Nephron progenitor cell (in vitro differentiated cells): ENCODE results near the gene HSPB6.
"Not testable (repeated sequence)": the region's sequence is repeated elsewhere in the genome, so short reads cannot be mapped to it uniquely, and the experiment has no call there.

Source experiments
- DNase-seq: peaks from one replicate; pipeline ENCODE4 v3.0.0; 2021
- H3K27ac Mint-ChIP-seq: 2 replicates; pipeline ENCODE4 v1.8.0; 2021; ENCODE audit warnings: mild to moderate bottlenecking, moderate library complexity, mixed read lengths
- H3K27me3 Mint-ChIP-seq: 2 replicates; pipeline ENCODE4 v1.8.0; 2021; ENCODE audit warnings: mild to moderate bottlenecking, low read depth, mixed read lengths; ENCODE audit not compliant: poor library complexity
- H3K36me3 Mint-ChIP-seq: 2 replicates; pipeline ENCODE4 v1.8.0; 2021; ENCODE audit warnings: low read depth, mixed read lengths
- H3K4me1 Mint-ChIP-seq: 2 replicates; pipeline ENCODE4 v1.8.0; 2021; ENCODE audit warnings: mixed read lengths
- H3K4me3 Mint-ChIP-seq: 2 replicates; pipeline ENCODE4 v1.8.0; 2021; ENCODE audit warnings: mild to moderate bottlenecking, moderate library complexity, mixed read lengths
- H3K9me3 Mint-ChIP-seq: 2 replicates; pipeline ENCODE4 v1.8.0; 2021; ENCODE audit warnings: mild to moderate bottlenecking, moderate library complexity, mixed read lengths
- TF ChIP-seq, protein P1 (sequence below): fragments of 200-600 bp; sonication (generic); IDR thresholded peaks from 2 replicates; pipeline ENCODE4 v1.5.0; 2021; ENCODE audit warnings: antibody characterized with exemption

Gene HSPB6

DNA sequence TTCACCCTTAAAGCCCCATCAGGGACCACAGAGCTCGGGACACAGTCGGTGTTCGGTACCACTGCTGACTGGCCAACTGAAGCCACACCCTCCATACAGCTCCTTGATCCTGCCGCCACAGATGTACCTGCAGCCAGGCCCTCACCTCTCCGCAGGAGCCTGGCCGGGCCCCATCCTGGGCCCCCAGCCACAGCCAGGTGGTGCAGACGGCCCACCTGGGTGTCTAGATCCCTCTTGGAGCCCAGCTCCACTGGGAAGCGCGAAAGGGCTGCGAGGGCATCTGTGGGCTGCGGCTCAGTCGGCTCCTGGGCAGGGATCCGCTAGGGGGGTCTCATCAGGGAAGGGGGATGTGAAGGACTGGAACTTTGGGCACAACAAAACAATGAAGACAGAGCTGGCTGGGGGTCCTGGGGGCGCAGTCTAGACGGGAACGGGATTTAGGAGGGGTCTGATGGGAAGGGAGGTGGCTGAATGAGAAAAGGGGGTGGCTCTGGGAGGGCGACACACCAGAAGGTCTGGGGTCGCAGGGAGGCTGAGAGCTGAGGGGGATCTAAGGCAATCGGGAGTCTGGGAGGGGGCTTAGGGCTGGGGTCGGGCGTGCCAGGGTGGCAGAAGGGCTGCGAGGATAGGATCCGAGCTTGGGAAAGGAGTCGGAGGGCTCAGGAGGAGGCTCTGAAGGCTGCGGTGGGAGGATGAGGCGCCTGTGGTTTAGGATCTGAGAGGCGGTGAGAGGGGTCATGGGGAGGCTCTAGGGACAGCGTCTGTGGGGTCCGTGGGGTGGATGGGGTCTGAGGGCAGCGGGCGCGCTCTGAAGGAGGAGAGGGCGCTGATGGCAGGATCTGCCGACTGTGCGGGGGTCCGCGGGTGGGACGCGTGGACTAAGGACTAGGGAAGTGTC, 40.1 kb upstream of the HSPB6 start:
- peaks cover 68% of the 10 kb centered on the region for H3K27me3 Mint-ChIP-seq
- H3K4me3 Mint-ChIP-seq, result peak overlapping the region; percentile 11
- no peak overlapping the region for H3K27ac Mint-ChIP-seq
- DNase-seq, result no peak
- H3K4me1 Mint-ChIP-seq, result no peaks in the 10 kb centered on the region
- peaks cover 5% of the 10 kb centered on the region for H3K9me3 Mint-ChIP-seq
- no peaks in the 10 kb centered on the region for H3K36me3 Mint-ChIP-seq
- TF ChIP-seq, protein P1, sequence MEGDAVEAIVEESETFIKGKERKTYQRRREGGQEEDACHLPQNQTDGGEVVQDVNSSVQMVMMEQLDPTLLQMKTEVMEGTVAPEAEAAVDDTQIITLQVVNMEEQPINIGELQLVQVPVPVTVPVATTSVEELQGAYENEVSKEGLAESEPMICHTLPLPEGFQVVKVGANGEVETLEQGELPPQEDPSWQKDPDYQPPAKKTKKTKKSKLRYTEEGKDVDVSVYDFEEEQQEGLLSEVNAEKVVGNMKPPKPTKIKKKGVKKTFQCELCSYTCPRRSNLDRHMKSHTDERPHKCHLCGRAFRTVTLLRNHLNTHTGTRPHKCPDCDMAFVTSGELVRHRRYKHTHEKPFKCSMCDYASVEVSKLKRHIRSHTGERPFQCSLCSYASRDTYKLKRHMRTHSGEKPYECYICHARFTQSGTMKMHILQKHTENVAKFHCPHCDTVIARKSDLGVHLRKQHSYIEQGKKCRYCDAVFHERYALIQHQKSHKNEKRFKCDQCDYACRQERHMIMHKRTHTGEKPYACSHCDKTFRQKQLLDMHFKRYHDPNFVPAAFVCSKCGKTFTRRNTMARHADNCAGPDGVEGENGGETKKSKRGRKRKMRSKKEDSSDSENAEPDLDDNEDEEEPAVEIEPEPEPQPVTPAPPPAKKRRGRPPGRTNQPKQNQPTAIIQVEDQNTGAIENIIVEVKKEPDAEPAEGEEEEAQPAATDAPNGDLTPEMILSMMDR, result no peak

DNA sequence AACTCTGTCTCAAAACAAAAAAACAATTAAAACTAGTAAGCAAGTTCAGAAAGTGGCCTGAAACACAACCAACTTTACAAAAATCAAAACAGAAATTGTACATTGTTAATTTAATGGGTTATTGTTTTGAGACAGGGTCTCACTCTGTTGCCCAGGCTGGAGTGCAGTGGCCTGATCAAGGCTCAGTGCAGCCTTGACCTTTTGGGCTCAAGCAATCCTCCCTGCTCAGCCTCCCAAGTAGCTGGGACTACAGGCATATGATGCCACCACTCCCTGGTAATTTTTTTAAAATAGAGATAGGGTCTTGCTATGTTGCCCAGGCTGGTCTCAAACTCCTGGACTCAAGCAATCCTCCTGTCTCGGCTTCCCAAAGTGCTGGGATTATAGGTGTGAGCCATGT, 38.7 kb upstream of the HSPB6 start:
- not testable (repeated sequence) for H3K9me3 Mint-ChIP-seq, H3K36me3 Mint-ChIP-seq, H3K4me3 Mint-ChIP-seq, DNase-seq, H3K27ac Mint-ChIP-seq, H3K4me1 Mint-ChIP-seq
- peaks cover 68% of the 10 kb centered on the region for H3K27me3 Mint-ChIP-seq

DNA sequence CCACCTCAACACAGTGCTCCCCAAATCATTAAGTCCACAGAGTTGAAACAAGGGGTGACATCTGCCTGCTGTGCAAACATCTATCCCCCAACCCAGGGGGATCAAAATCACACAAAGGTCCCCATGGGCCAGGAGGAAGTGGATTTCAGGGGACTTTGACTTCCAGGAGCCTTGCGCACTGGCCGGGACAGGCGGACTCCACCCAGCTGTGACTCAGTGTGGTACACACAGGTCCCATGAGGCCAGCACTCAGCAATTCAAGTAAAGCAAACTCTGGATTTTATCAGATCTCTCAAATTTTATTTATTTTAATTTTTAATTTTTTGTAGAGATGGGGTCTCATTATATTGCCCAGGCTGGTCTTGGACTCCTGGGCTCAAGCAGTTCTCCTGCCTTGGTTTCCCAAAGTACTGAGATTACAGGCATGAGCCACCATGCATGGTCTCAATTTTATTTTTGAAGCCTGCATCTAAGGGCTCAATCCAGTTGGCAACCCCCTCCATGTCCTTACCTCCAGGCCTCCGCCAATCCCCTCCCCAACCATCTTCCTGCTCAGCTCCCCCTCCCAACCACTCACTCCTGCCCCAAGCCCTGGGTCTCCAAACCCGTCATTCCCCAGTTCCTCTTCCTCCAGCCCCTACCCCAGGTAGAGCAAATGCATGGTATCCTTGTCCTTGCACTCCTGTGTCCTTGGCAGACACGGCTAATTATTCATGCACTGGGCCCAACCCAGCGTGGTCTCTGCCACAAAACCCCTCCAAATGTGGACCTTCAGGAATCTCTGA, 36.7 kb upstream of the HSPB6 start:
- DNase-seq, result no peak
- no peaks in the 10 kb centered on the region for H3K36me3 Mint-ChIP-seq
- H3K4me1 Mint-ChIP-seq, result no peaks in the 10 kb centered on the region
- TF ChIP-seq, protein P1, result no peak
- H3K27ac Mint-ChIP-seq, result no peak overlapping the region
- H3K9me3 Mint-ChIP-seq, result no peaks in the 10 kb centered on the region
- peaks cover 49% of the 10 kb centered on the region for H3K27me3 Mint-ChIP-seq
- H3K4me3 Mint-ChIP-seq, result no peak overlapping the region

DNA sequence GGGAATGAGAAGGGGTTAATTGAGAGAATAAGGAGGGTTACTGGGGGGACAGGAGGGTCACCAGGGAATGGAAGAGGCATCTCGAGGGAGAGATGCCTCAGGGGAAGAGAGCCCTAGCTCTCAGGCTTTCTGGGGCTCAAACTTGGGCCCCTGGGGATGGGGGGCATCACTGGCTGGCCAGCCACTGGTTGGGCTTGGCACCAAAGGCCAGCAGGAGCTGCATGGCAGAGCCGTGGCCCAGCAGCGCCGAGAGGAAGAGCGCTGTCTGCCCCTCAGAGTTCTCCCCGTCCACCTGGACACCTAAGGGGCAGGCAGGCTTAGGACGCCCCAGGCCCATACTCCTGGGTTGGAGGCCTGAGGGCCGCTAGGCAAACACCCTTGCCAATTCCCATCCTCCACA, 36.1 kb upstream of the HSPB6 start:
- Mint-ChIP-seq H3K36me3 (no peaks in the 10 kb centered on the region), H3K27ac (no peak overlapping the region), H3K4me3 (no peak overlapping the region), H3K27me3 (peaks cover 43% of the 10 kb centered on the region), H3K4me1 (no peaks in the 10 kb centered on the region), H3K9me3 (no peaks in the 10 kb centered on the region)
- TF ChIP-seq, protein P1, result no peak
- no peak for DNase-seq

DNA sequence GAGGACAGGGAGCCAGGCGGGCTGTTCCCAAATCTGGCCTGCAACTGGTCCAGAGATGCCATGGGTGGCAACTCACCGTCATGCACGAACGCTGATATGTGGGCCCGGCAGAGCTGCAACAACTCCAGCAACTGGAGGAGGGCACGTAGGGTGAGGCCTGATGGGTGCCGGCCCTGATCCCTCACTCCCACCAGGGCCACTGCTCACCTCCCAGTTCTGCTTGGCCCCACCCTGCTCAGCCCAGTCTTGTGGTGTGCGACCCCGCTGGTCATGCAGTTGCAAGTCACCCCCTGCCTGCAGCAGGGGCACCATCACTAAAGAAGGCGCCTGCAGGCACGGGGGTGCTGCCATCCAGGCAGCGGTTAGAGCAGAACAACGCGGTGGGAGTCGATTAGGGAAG, 35.5 kb upstream of the HSPB6 start:
- no peaks in the 10 kb centered on the region for H3K4me1 Mint-ChIP-seq
- H3K27ac Mint-ChIP-seq, result no peak overlapping the region
- no peaks in the 10 kb centered on the region for H3K36me3 Mint-ChIP-seq
- H3K4me3 Mint-ChIP-seq, result no peak overlapping the region
- DNase-seq, result no peak
- TF ChIP-seq, protein P1, result no peak
- no peaks in the 10 kb centered on the region for H3K9me3 Mint-ChIP-seq
- H3K27me3 Mint-ChIP-seq, result peaks cover 37% of the 10 kb centered on the region

DNA sequence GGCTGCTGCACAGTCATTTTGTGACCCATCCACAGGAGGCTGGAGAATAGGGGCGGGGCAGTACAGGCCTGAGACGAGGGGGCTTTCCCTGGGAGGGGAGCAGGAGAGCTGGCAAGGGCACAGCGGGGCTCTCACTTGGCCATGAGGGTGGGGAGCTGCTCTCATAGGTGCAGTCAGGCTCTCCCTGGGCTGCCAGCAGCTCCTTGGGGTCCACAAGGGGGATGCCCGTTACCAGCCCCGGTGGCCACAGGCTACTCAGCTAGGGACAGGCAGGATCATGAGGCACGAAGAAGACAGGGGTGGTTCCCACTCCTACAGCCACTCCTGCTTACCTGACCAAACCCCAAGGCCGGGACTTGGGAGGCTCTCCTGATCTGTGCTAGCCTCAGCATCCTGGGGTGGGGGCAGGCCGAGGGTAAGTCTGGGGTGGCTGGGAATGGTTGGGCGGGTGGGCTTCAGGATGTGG, 35.0 kb upstream of the HSPB6 start:
- TF ChIP-seq, protein P1, result no peak
- Mint-ChIP-seq H3K9me3 (no peaks in the 10 kb centered on the region), H3K27ac (no peak overlapping the region), H3K36me3 (no peaks in the 10 kb centered on the region), H3K4me3 (no peak overlapping the region), H3K27me3 (peaks cover 33% of the 10 kb centered on the region), H3K4me1 (no peaks in the 10 kb centered on the region)
- DNase-seq, result no peak
